Stomach (tissue), 8 donors: ENCODE measurements around the gene MUC5AC. TPM values are rescaled to one million over a fixed set of nuclear protein-coding genes. Genes with fewer than 3 reads are reported as not detected.

ENCODE experiments used
- polyA plus RNA-seq, 3 donors: library from polyadenylated mRNA; stranded (reverse); fragments of 200-250 nt; gene quantifications; one replicate each; pipeline ENCODE4 v1.2.3, GENCODE V29; 2013
- total RNA-seq, 5 donors: library from RNA; depleted of rRNA; stranded (reverse); fragments of >200 nt; gene quantifications; one replicate each; pipeline versions ENCODE4 v1.1.0 to v1.2.3, GENCODE V29; 2014 to 2016
- donor health status: healthy with polysubstance abuse.
- donor health status: Bipolar disorder and iron deficiency.
- donor health status: healthy.

MUC5AC gene
- total and polyA plus RNA-seq, 8 donors: 2.0 to 1,253 (median 171) TPM

Other genes with a start within 250 kb of the MUC5AC start
- gene CHID1, start 247.1 kb upstream of the MUC5AC start, total RNA-seq: 100 to 1,000 TPM in 1 of 5 donors, 10 to 100 TPM in 4; 35.4 to 121 (median 78.6) TPM
- 10 to 100 TPM; 40.9 to 46.4 (median 42.3) TPM for gene CHID1, start 247.1 kb upstream of the MUC5AC start, polyA plus RNA-seq
- 100 to 1,000 TPM in 2 of 5 donors, 10 to 100 TPM in 3; 30.3 to 350 (median 64.5) TPM for gene AP2A2, start 232.1 kb upstream of the MUC5AC start, total RNA-seq
- 10 to 100 TPM; 15.0 to 19.1 (median 18.1) TPM for gene AP2A2, start 232.1 kb upstream of the MUC5AC start, polyA plus RNA-seq
- 100 to 1,000 TPM in 2 of 5 donors, 10 to 100 TPM in 2, under 1 TPM in 1; 0.29 to 215 (median 84.4) TPM for gene MUC6, start 121.2 kb upstream of the MUC5AC start, total RNA-seq
- 100 to 1,000 TPM in 2 of 3 donors, 10 to 100 TPM in 1; 80.3 to 170 (median 150) TPM for gene MUC6, start 121.2 kb upstream of the MUC5AC start, polyA plus RNA-seq
- 1,000 to 10,000 TPM in 1 of 5 donors, 1 to 10 TPM in 1, under 1 TPM in 3; under 0.01 to 1,040 (median 0.45) TPM for gene MUC2, start 83.1 kb upstream of the MUC5AC start, total RNA-seq
- not detected for gene MUC2, start 83.1 kb upstream of the MUC5AC start, polyA plus RNA-seq
- gene MUC5B, start 65.1 kb downstream of the MUC5AC start, total RNA-seq: 100 to 1,000 TPM in 1 of 5 donors, 10 to 100 TPM in 2, 1 to 10 TPM in 2; 5.8 to 516 (median 38.5) TPM
- gene MUC5B, start 65.1 kb downstream of the MUC5AC start, polyA plus RNA-seq: 1 to 10 TPM in 1 of 3 donors, under 1 TPM in 2; under 0.01 to 5.4 (median 0.68) TPM
- 100 to 1,000 TPM in 1 of 5 donors, 10 to 100 TPM in 4; 14.9 to 119 (median 55.4) TPM for gene TOLLIP, start 151.7 kb downstream of the MUC5AC start, total RNA-seq
- 10 to 100 TPM; 23.9 to 29.3 (median 26.9) TPM for gene TOLLIP, start 151.7 kb downstream of the MUC5AC start, polyA plus RNA-seq
- 1 to 10 TPM in 2 of 5 donors, not detected in 3; 1.8 TPM for gene BRSK2, start 232.0 kb downstream of the MUC5AC start, total RNA-seq
- gene BRSK2, start 232.0 kb downstream of the MUC5AC start, polyA plus RNA-seq: 1 to 10 TPM; 1.8 to 6.9 (median 3.2) TPM